Skeletal muscle cell (primary cell): ENCODE results near the gene SBNO1.
"Not testable (repeated sequence)": the region's sequence is repeated elsewhere in the genome, so short reads cannot be mapped to it uniquely, and the experiment has no call there.

Experiments
- DNase-seq: peaks from one replicate; pipeline ENCODE4 v3.0.0-alpha.2; 2010; ENCODE audit warnings: low read depth
- H3K4me3 ChIP-seq: 2 replicates; pipeline ENCODE4 v1.5.1; 2011; ENCODE audit warnings: low read depth, mild to moderate bottlenecking, control low read depth, low read length, moderate library complexity

The SBNO1 gene

GRCh38 chr12:123364532-123365024, at the start of gene SBNO1:
Gene SBNO1 (minus strand): TSS chr12:123364847. CDS start chr12:123350441, 14,406 bp downstream.
- DNase-seq, result peak; percentile 67
- H3K4me3 ChIP-seq, result peak within 1 kb of the TSS; percentile 99

- DNase-seq, result no peak
- no peak overlapping the region for H3K4me3 ChIP-seq
Measured at GRCh38 chr12:123410041-123410412, 45.4 kb upstream of the SBNO1 start.

GRCh38 chr12:123409284-123410040, 44.8 kb upstream of the SBNO1 start:
- DNase-seq, H3K4me3 ChIP-seq: not testable (repeated sequence)

GRCh38 chr12:123408619-123409018, 44.0 kb upstream of the SBNO1 start:
- DNase-seq, H3K4me3 ChIP-seq: not testable (repeated sequence)

- DNase-seq, H3K4me3 ChIP-seq: not testable (repeated sequence)
Measured at GRCh38 chr12:123407934-123408333, 43.3 kb upstream of the SBNO1 start.

GRCh38 chr12:123407269-123407668, 42.6 kb upstream of the SBNO1 start:
- H3K4me3 ChIP-seq, DNase-seq: not testable (repeated sequence)

GRCh38 chr12:123404581-123404980, 39.9 kb upstream of the SBNO1 start:
- no peak for DNase-seq
- no peak overlapping the region for H3K4me3 ChIP-seq

- H3K4me3 ChIP-seq, result no peak overlapping the region
- no peak for DNase-seq
Measured at GRCh38 chr12:123401753-123402683, 37.4 kb upstream of the SBNO1 start.

- no peak for DNase-seq
- no peak overlapping the region for H3K4me3 ChIP-seq
Measured at GRCh38 chr12:123399255-123399617, 34.6 kb upstream of the SBNO1 start.

- no peak overlapping the region for H3K4me3 ChIP-seq
- DNase-seq, result no peak
Measured at GRCh38 chr12:123398550-123399254, 34.1 kb upstream of the SBNO1 start.

GRCh38 chr12:123398177-123398549, 33.5 kb upstream of the SBNO1 start:
- no peak overlapping the region for H3K4me3 ChIP-seq
- DNase-seq, result no peak

GRCh38 chr12:123397400-123397799, 32.8 kb upstream of the SBNO1 start:
- no peak for DNase-seq
- H3K4me3 ChIP-seq, result no peak overlapping the region

GRCh38 chr12:123396954-123397353, 32.3 kb upstream of the SBNO1 start:
- DNase-seq, result no peak
- H3K4me3 ChIP-seq, result no peak overlapping the region

- no peak for DNase-seq
- H3K4me3 ChIP-seq, result no peak overlapping the region
Measured at GRCh38 chr12:123396543-123396942, 31.9 kb upstream of the SBNO1 start.

GRCh38 chr12:123395236-123395635, 30.6 kb upstream of the SBNO1 start:
- no peak overlapping the region for H3K4me3 ChIP-seq
- no peak for DNase-seq

- DNase-seq, result no peak
- no peak overlapping the region for H3K4me3 ChIP-seq
Measured at GRCh38 chr12:123393747-123394146, 29.1 kb upstream of the SBNO1 start.

- H3K4me3 ChIP-seq, result no peak overlapping the region
- DNase-seq, result no peak
Measured at GRCh38 chr12:123391546-123392343, 27.1 kb upstream of the SBNO1 start.

- DNase-seq, result no peak
- H3K4me3 ChIP-seq, result peak overlapping the region; percentile 65
Measured at GRCh38 chr12:123390498-123391426, 26.1 kb upstream of the SBNO1 start.
